BJ (cell line): ENCODE data around the gene XAGE2. TPM values are rescaled to one million over a fixed set of nuclear protein-coding genes. Genes with fewer than 3 reads are reported as not detected.
A peak's percentile ranks its signal among the peaks of the same experiment; 100 is the strongest.

Source experiments
- CTCF ChIA-PET: fragments of 350-600 bp; formaldehyde crosslinking; extraction: SDS; loops from one replicate; lab custom pipeline; 2021; ENCODE audit warnings: antibody characterized with exemption, inconsistent platforms; lab: Yijun Ruan, JAX
- POLR2A ChIA-PET: fragments of 300-600 bp; sonication (Branson Sonifier 250); formaldehyde crosslinking; extraction: SDS; loops from one replicate; lab custom pipeline; 2021; ENCODE audit warnings: antibody characterized with exemption; lab: Charles Lee
- DNase-seq: peaks from one replicate; pipeline ENCODE4 v3.0.0-alpha.2; 2011; ENCODE audit warnings: low read depth
- H3K27me3 ChIP-seq: 2 replicates; pipeline ENCODE4 v1.6.0; 2011; ENCODE audit warnings: low read length; ENCODE audit not compliant: control insufficient read depth, insufficient read depth
- H3K36me3 ChIP-seq: 2 replicates; pipeline ENCODE4 v1.5.1; 2011; ENCODE audit warnings: low read length; ENCODE audit not compliant: control insufficient read depth, insufficient read depth
- H3K4me3 ChIP-seq: 2 replicates; pipeline ENCODE4 v1.5.1; 2011; ENCODE audit warnings: low read depth, mild to moderate bottlenecking, control low read depth, low read length
- polyA plus RNA-seq: library from polyadenylated mRNA; depleted of rRNA; stranded (reverse); fragments of >200 nt; gene quantifications from 2 replicates; pipeline ENCODE4 v1.2.3, GENCODE V29; 2011
- TF ChIP-seq, protein P1 (sequence below): IDR thresholded peaks from 2 replicates; pipeline ENCODE4 v1.5.1; 2011; ENCODE audit warnings: low read depth, mild to moderate bottlenecking, control low read depth, inconsistent platforms, low read length, moderate library complexity; ENCODE audit not compliant: insufficient read depth

The XAGE2 gene
- polyA plus RNA-seq, 1 experiment = not detected

GRCh38 chrX:52359614-52360232 lies 9.1 kb upstream of the XAGE2 start:
- POLR2A ChIA-PET = no interaction called here
- no peak for DNase-seq
- TF ChIP-seq, protein P1, sequence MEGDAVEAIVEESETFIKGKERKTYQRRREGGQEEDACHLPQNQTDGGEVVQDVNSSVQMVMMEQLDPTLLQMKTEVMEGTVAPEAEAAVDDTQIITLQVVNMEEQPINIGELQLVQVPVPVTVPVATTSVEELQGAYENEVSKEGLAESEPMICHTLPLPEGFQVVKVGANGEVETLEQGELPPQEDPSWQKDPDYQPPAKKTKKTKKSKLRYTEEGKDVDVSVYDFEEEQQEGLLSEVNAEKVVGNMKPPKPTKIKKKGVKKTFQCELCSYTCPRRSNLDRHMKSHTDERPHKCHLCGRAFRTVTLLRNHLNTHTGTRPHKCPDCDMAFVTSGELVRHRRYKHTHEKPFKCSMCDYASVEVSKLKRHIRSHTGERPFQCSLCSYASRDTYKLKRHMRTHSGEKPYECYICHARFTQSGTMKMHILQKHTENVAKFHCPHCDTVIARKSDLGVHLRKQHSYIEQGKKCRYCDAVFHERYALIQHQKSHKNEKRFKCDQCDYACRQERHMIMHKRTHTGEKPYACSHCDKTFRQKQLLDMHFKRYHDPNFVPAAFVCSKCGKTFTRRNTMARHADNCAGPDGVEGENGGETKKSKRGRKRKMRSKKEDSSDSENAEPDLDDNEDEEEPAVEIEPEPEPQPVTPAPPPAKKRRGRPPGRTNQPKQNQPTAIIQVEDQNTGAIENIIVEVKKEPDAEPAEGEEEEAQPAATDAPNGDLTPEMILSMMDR = no peak
- Histone ChIP-seq H3K36me3 (no peaks in the 10 kb centered on the region), H3K27me3 (no peaks in the 10 kb centered on the region), H3K4me3 (no peak overlapping the region)
- CTCF ChIA-PET = no interaction called here

DNA sequence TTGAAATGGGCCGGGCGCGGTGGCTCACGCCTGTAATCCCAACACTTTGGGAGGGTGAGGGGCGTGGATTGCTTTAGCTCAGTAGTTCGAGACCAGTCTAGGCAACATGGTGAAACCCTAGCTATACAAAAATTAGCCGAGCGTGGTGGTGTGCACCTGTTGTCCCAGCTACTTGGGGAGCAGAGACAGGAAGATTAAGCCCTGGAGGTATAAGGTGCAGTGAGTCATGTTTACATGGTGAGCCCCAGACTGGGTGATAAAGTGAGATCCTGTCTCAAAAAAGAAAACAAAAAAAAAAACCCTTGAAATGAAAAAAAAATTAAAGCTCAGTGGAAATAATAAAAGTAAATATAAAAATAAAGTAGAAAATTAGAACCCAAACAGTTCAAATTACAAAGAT lies 6.9 kb upstream of the XAGE2 start:
- no peaks in the 10 kb centered on the region for H3K27me3 ChIP-seq
- ChIA-PET POLR2A (no interaction called here), CTCF (no interaction called here)
- DNase-seq = no peak
- TF ChIP-seq, protein P1 = no peak
- H3K4me3 ChIP-seq = no peak overlapping the region
- no peaks in the 10 kb centered on the region for H3K36me3 ChIP-seq

DNA sequence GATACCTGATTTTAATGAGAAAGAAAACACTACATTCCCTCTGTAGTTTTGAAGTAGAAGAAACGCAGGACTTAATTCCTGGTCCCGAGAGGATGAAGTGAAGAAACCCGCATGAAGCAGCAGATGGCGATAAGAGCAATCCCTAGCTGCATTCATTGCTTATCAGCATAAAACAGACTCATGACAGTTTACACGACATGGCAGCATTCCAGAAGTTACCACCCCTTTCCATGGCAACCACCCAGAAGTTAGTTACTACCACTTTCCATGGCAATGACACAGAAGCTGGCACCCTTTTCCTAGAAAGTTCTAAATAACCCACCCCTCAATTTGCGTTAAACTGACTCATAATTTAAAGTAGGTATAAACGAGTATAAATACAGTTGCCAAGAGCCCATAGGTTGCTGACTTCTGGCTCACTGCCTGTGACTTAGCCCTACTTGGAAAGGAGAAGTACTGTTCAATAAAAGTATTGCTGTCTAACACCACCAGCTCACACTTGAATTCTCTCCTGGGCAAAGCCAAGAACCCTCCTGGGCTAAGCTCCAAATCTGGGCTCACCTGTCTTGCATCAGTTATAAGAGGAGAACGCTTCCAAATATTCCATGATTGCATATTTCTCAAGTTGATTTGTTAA lies 5.5 kb upstream of the XAGE2 start:
- Histone ChIP-seq H3K36me3 (no peaks in the 10 kb centered on the region), H3K27me3 (no peaks in the 10 kb centered on the region), H3K4me3 (no peak overlapping the region)
- TF ChIP-seq, protein P1 = peak; percentile 24
- DNase-seq = no peak
- ChIA-PET POLR2A (no interaction called here), CTCF (interaction anchor here (0.8 kb wide), 1 partner anchor 10 kb away, joined by 3 read pairs; no protein-coding TSS in a partner anchor)

DNA sequence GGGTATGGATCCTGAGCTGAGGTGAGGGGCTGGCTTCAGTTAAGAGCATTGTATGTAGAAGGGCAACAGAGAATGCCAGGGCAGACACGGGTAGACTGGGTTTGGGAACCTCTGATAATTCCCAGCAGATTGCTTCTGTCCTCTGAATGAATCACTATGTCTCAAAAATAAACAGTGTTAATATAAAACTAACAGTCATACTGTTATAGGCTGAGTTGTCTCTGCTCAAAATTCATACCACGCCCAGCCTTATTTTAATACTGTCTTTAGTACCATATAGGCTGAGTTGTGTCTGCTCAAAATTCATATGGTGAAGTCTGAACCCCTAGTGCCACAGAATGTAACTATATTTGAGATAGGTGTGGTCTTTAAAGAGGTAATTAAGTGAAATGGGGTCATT lies 10.0 kb downstream of the XAGE2 start:
- TF ChIP-seq, protein P1 = no peak
- DNase-seq = no peak
- Histone ChIP-seq H3K27me3 (no peaks in the 10 kb centered on the region), H3K4me3 (no peak overlapping the region), H3K36me3 (no peaks in the 10 kb centered on the region)
- CTCF ChIA-PET = interaction anchor here (0.5 kb wide), 1 partner anchor 11 kb away, joined by 3 read pairs; no protein-coding TSS in a partner anchor
- POLR2A ChIA-PET = no interaction called here

DNA sequence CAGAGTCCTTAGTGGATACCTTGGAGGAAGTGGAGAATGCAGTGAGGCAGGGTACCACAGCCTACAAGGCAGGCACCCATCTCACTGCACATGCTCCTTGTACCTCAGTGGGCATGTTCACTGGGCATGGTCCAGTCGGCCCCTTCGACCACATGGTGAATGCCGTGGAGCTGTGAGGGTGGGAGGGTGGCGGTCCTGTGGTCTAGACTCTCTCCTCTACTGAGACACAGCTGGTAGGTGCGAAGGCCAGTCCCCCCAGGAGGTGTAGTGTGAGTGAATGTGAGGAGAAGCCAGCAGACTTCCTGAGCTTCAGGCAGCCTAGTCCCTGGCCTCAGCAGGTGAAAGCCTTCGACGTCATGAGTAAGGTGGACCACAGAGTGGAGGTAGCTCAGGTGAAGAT lies 12.2 kb downstream of the XAGE2 start:
- no peak overlapping the region for H3K4me3 ChIP-seq
- DNase-seq = no peak
- no peaks in the 10 kb centered on the region for H3K27me3 ChIP-seq
- TF ChIP-seq, protein P1 = no peak
- ChIA-PET CTCF (no interaction called here), POLR2A (no interaction called here)
- no peaks in the 10 kb centered on the region for H3K36me3 ChIP-seq
